ENCODE results near the gene PROCR. TPM values are rescaled to one million over a fixed set of nuclear protein-coding genes. Genes with fewer than 3 reads are reported as not detected.
"Not testable (repeated sequence)": the region's sequence is repeated elsewhere in the genome, so short reads cannot be mapped to it uniquely, and the experiment has no call there.

Gene PROCR
- total RNA-seq, 4 donors from 2014 or later, result 124 to 266 (median 151) TPM

- no peak for TF ChIP-seq CTCF (IDR thresholded peaks at IDR 0.05)
- DNase-seq (ENCODE audit: low spot score) (no peak), ATAC-seq (ENCODE audit: low FRiP score) (peak; percentile 67)
Measured at GRCh38 chr20:35165221-35166185, 6.4 kb upstream of the PROCR start.

- no peak for TF ChIP-seq CTCF (IDR thresholded peaks at IDR 0.05)
- peak; percentile 49 for ATAC-seq (ENCODE audit: low FRiP score)
- no peak for DNase-seq (ENCODE audit: low spot score)
Measured at GRCh38 chr20:35166242-35166830, 5.5 kb upstream of the PROCR start.

- no peak for DNase-seq (ENCODE audit: low spot score)
- TF ChIP-seq CTCF (IDR thresholded peaks at IDR 0.05), result no peak
- no peak for ATAC-seq (ENCODE audit: low FRiP score)
Measured at GRCh38 chr20:35167787-35168186, 4.1 kb upstream of the PROCR start.

GRCh38 chr20:35168701-35169409, 3.0 kb upstream of the PROCR start:
- ATAC-seq (ENCODE audit: low FRiP score), result peak; percentile 55
- not testable (repeated sequence) for DNase-seq (ENCODE audit: low spot score)

GRCh38 chr20:35171438-35171752, 477 bp upstream of the PROCR start:
- ATAC-seq (ENCODE audit: low FRiP score), result peak; percentile 0
- TF ChIP-seq CTCF (IDR thresholded peaks at IDR 0.05), result no peak

GRCh38 chr20:35172434-35172806, 548 bp downstream of the PROCR start:
- DNase-seq (ENCODE audit: low spot score) (no peak), ATAC-seq (ENCODE audit: low FRiP score) (no peak)
- no peak for TF ChIP-seq CTCF (IDR thresholded peaks at IDR 0.05)

More at GRCh38 chr20:35171438-35171752, 477 bp upstream of the PROCR start:
- DNase-seq (ENCODE audit: low spot score), result no peak

- DNase-seq (ENCODE audit: low spot score), result no peak
- TF ChIP-seq CTCF (IDR thresholded peaks at IDR 0.05), result no peak
- peak; percentile 35 for ATAC-seq (ENCODE audit: low FRiP score)
Measured at GRCh38 chr20:35173576-35174192, 1.8 kb downstream of the PROCR start.
